ENCODE data around the gene TMEM181. TPM values are rescaled to one million over a fixed set of nuclear protein-coding genes. Genes with fewer than 3 reads are reported as not detected.
"Not testable (repeated sequence)": the region's sequence is repeated elsewhere in the genome, so short reads cannot be mapped to it uniquely, and the experiment has no call there.

Gene TMEM181
- polyA plus RNA-seq, 2 of the 4 experiments (the other 2 are of a cell fraction): 11.6 to 21.1 TPM

GRCh38 chr6:158647501-158647900, 87.6 kb downstream of the TMEM181 start:
- no peak for DNase-seq (ENCODE audit: low read depth in 1 of 2, low spot score in 1 of 2)
- Histone ChIP-seq H3K4me3 (no peak overlapping the region), H3K9me3 (no peaks in the 10 kb centered on the region), H3K4me2 (no peak overlapping the region), H3K4me1 (peaks cover 14% of the 10 kb centered on the region), H3K27ac (no peak overlapping the region)
- ChIA-PET CTCF (interaction anchor here (0.6 to 1.2 kb wide), 3 partner anchors 44 to 433 kb away, joined by 3 to 4 read pairs (median 4); no protein-coding TSS in a partner anchor), POLR2A (no interaction called here)
- no peak for ATAC-seq
- FAIRE-seq: no peak
- WGBS (ENCODE audit: missing lambda C conversion rate): 71% methylated on average over 4 of the region's 4 CpGs
- no peak for TF ChIP-seq POLR2A (IDR thresholded peaks at IDR 0.05; ENCODE audit: low read length)
- TF ChIP-seq EHMT2 (IDR thresholded peaks at IDR 0.05; ENCODE audit: low read depth): no peak
- no peak for TF ChIP-seq HES2 (IDR thresholded peaks at IDR 0.05)
- TF ChIP-seq RCOR1 (IDR thresholded peaks at IDR 0.05; ENCODE audit: low read depth, low read length): no peak

- TF ChIP-seq CEBPB (IDR thresholded peaks at IDR 0.05): no peak
- no peak for TF ChIP-seq MYC (IDR thresholded peaks at IDR 0.05; ENCODE audit: borderline replicate concordance, low read length)
- no peak for TF ChIP-seq ZNF302 (CRISPR knock-in tag; IDR thresholded peaks at IDR 0.05)
- no peak for TF ChIP-seq BCL3 (IDR thresholded peaks at IDR 0.05)
- no peak for TF ChIP-seq RNF2 (IDR thresholded peaks at IDR 0.05; ENCODE audit: borderline replicate concordance, low read depth)
- TF ChIP-seq HEYL (CRISPR knock-in tag; IDR thresholded peaks at IDR 0.05): no peak
- TF ChIP-seq RCOR1 (IDR thresholded peaks at IDR 0.05; ENCODE audit: low read depth, low read length): no peak
- TF ChIP-seq GATA3 (IDR thresholded peaks at IDR 0.05; ENCODE audit: borderline replicate concordance): no peak
- no peak for TF ChIP-seq FOSB (CRISPR knock-in tag; IDR thresholded peaks at IDR 0.05)
- no peak for TF ChIP-seq NFE2L2 (conservative IDR thresholded peaks at IDR 0.05; ENCODE audit: low read length)
- TF ChIP-seq PBX3 (IDR thresholded peaks at IDR 0.05): no peak
- no peak for TF ChIP-seq RFX5 (IDR thresholded peaks at IDR 0.05)
- TF ChIP-seq HDAC2 (IDR thresholded peaks at IDR 0.05): no peak
- ChIA-PET POLR2A (no interaction called here), CTCF (interaction anchor here (0.7 to 1.4 kb wide), 4 partner anchors 10 to 428 kb away, joined by 3 to 7 read pairs (median 4); no protein-coding TSS in a partner anchor)
- 59% methylated on average over 5 of the region's 5 CpGs for WGBS (ENCODE audit: missing lambda C conversion rate)
- ATAC-seq (no peak), DNase-seq (ENCODE audit: low read depth in 1 of 2, low spot score in 1 of 2) (no peak), FAIRE-seq (no peak)
- no peak overlapping the region for H3K4me2 ChIP-seq
- no peaks in the 10 kb centered on the region for H3K9me3 ChIP-seq
- H3K4me1 ChIP-seq: peaks cover 4% of the 10 kb centered on the region
- no peak overlapping the region for H3K27ac ChIP-seq
- H3K4me3 ChIP-seq: no peak overlapping the region
These were observed 88.8 kb downstream of the TMEM181 start for GRCh38 chr6:158648682-158649131.

- TF ChIP-seq CBX8 (IDR thresholded peaks at IDR 0.05) (no peak), MAX (IDR thresholded peaks at IDR 0.05) (no peak), BHLHE40 (IDR thresholded peaks at IDR 0.05; ENCODE audit: low read depth, low read length) (no peak), HES2 (IDR thresholded peaks at IDR 0.05) (no peak), SREBF2 (IDR thresholded peaks at IDR 0.05) (no peak)
- no peak for DNase-seq (ENCODE audit: low read depth in 1 of 2, low spot score in 1 of 2)
- FAIRE-seq: no peak
- no peak for ATAC-seq
- no peak within 1 kb of the TSS for H3K27ac ChIP-seq
- 68% methylated on average over 15 of the region's 15 CpGs for WGBS (ENCODE audit: missing lambda C conversion rate)
- POLR2A ChIA-PET: no interaction called here
- CTCF ChIA-PET: interaction anchor here (0.7 to 2.4 kb wide), 5 partner anchors 10 to 429 kb away, joined by 3 to 10 read pairs (median 4); no protein-coding TSS in a partner anchor
- no peaks in the 10 kb centered on the region for H3K9me3 ChIP-seq
- peaks cover 6% of the 10 kb centered on the region for H3K4me1 ChIP-seq
- H3K4me2 ChIP-seq: no peak within 1 kb of the TSS
- no peak within 1 kb of the TSS for H3K4me3 ChIP-seq
These were observed 89.6 kb downstream of the TMEM181 start, which contains the start of gene SYTL3 for GRCh38 chr6:158649289-158650143. Gene SYTL3 (plus strand): TSS chr6:158650054. CDS start chr6:158663269, 13,215 bp downstream.

GRCh38 chr6:158651981-158652737, 92.3 kb downstream of the TMEM181 start:
- H3K4me2 ChIP-seq; FAIRE-seq; POLR2A ChIA-PET; ATAC-seq; H3K27ac ChIP-seq; H3K9me3 ChIP-seq; H3K4me3 ChIP-seq; DNase-seq (ENCODE audit: low read depth in 1 of 2, low spot score in 1 of 2): not testable (repeated sequence)
- WGBS (ENCODE audit: missing lambda C conversion rate): 85% methylated on average over 17 of the region's 17 CpGs
- peaks cover 21% of the 10 kb centered on the region for H3K4me1 ChIP-seq
- CTCF ChIA-PET: interaction anchor here (1.7 to 2.4 kb wide), 2 partner anchors 7 to 39 kb away, joined by 3 to 10 read pairs; no protein-coding TSS in a partner anchor
